Measurements from ENCODE around the gene TIGAR.

TIGAR gene

GRCh38 chr12:4282892-4283511 lies 38.0 kb upstream of the TIGAR start:
- DNase-seq (ENCODE audit: low read depth in 2 of 2) = no peak

- DNase-seq (ENCODE audit: low read depth in 2 of 2) = no peak
Measured at GRCh38 chr12:4283512-4284255, 37.3 kb upstream of the TIGAR start.

GRCh38 chr12:4284306-4284705 lies 36.7 kb upstream of the TIGAR start:
- DNase-seq (ENCODE audit: low read depth in 2 of 2) = no peak

- DNase-seq (ENCODE audit: low read depth in 2 of 2) = no peak
Measured at GRCh38 chr12:4285070-4285469, 35.9 kb upstream of the TIGAR start.

GRCh38 chr12:4286228-4286627 lies 34.8 kb upstream of the TIGAR start:
- no peak for DNase-seq (ENCODE audit: low read depth in 2 of 2)

- no peak for DNase-seq (ENCODE audit: low read depth in 2 of 2)
Measured at GRCh38 chr12:4286771-4287317, 34.2 kb upstream of the TIGAR start.

GRCh38 chr12:4287325-4288211 lies 33.4 kb upstream of the TIGAR start:
- DNase-seq (ENCODE audit: low read depth in 2 of 2) = no peak

- DNase-seq (ENCODE audit: low read depth in 2 of 2) = no peak
Measured at GRCh38 chr12:4288296-4289131, 32.5 kb upstream of the TIGAR start.

GRCh38 chr12:4289231-4289878 lies 31.7 kb upstream of the TIGAR start:
- DNase-seq (ENCODE audit: low read depth in 2 of 2) = no peak

GRCh38 chr12:4289998-4290790 lies 30.8 kb upstream of the TIGAR start:
- DNase-seq (ENCODE audit: low read depth in 2 of 2) = no peak

GRCh38 chr12:4292341-4293073 lies 28.5 kb upstream of the TIGAR start:
- no peak for DNase-seq (ENCODE audit: low read depth in 2 of 2)

GRCh38 chr12:4293299-4293965 lies 27.6 kb upstream of the TIGAR start:
- no peak for DNase-seq (ENCODE audit: low read depth in 2 of 2)

GRCh38 chr12:4293966-4294505 lies 27.0 kb upstream of the TIGAR start:
- no peak for DNase-seq (ENCODE audit: low read depth in 2 of 2)

- no peak for DNase-seq (ENCODE audit: low read depth in 2 of 2)
Measured at GRCh38 chr12:4296751-4297150, 24.3 kb upstream of the TIGAR start.

- DNase-seq (ENCODE audit: low read depth in 2 of 2) = no peak
Measured at GRCh38 chr12:4297617-4298016, 23.4 kb upstream of the TIGAR start.

- DNase-seq (ENCODE audit: low read depth in 2 of 2) = no peak
Measured at GRCh38 chr12:4300883-4301282, 20.1 kb upstream of the TIGAR start.

- DNase-seq (ENCODE audit: low read depth in 2 of 2) = no peak
Measured at GRCh38 chr12:4301932-4302501, 19.0 kb upstream of the TIGAR start.

- DNase-seq (ENCODE audit: low read depth in 2 of 2) = no peak
Measured at GRCh38 chr12:4302881-4303280, 18.1 kb upstream of the TIGAR start.
